AG04449 (cell line): ENCODE data around the gene GMDS.

ENCODE experiments used
- CTCF ChIA-PET: fragments of 350-600 bp; formaldehyde crosslinking; extraction: SDS; loops from one replicate; lab custom pipeline; 2021; ENCODE audit warnings: antibody characterized with exemption; lab: Yijun Ruan, JAX
- POLR2A ChIA-PET: fragments of 400-600, 350-600 bp; formaldehyde crosslinking; extraction: SDS; loops from one replicate; lab custom pipeline; 2020; ENCODE audit warnings: antibody characterized with exemption, inconsistent platforms; lab: Yijun Ruan, JAX
- DNase-seq: peaks from one replicate; pipeline ENCODE4 v3.0.0-alpha.2; 2010; ENCODE audit warnings: low read depth, low spot score
- H3K4me3 ChIP-seq: 2 replicates; pipeline ENCODE4 v1.5.1; 2011; ENCODE audit warnings: low read depth, mild to moderate bottlenecking, control low read depth, low read length
- TF ChIP-seq, protein P1 (sequence below): IDR thresholded peaks from one replicate; pipeline ENCODE4 v1.5.1; 2011; ENCODE audit warnings: mild to moderate bottlenecking, moderate library complexity, low read length, control low read depth, inconsistent platforms; ENCODE audit not compliant: insufficient read depth; ENCODE audit errors: missing control alignments

Gene GMDS

DNA sequence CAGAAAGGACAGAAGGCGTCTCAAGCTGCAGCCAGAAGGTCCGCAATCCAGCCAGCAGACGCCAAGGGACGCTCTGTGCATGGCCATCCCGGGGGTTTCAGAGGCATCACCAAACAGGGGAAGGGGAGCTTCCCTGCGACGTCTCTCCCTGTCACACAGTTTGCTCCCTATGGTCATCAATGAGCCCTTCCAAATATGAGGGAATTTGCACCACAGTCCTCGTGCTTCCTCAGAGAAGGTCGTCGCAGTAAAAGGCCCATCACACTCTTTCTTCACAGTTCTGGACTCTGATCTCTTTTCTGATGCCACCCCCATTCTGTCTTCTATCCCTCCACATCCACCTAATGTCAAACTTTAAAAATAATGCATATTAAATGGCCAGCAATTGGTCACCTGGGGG is 645.9 kb downstream of the GMDS start:
- TF ChIP-seq, protein P1, sequence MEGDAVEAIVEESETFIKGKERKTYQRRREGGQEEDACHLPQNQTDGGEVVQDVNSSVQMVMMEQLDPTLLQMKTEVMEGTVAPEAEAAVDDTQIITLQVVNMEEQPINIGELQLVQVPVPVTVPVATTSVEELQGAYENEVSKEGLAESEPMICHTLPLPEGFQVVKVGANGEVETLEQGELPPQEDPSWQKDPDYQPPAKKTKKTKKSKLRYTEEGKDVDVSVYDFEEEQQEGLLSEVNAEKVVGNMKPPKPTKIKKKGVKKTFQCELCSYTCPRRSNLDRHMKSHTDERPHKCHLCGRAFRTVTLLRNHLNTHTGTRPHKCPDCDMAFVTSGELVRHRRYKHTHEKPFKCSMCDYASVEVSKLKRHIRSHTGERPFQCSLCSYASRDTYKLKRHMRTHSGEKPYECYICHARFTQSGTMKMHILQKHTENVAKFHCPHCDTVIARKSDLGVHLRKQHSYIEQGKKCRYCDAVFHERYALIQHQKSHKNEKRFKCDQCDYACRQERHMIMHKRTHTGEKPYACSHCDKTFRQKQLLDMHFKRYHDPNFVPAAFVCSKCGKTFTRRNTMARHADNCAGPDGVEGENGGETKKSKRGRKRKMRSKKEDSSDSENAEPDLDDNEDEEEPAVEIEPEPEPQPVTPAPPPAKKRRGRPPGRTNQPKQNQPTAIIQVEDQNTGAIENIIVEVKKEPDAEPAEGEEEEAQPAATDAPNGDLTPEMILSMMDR: no peak
- ChIA-PET POLR2A (no interaction called here), CTCF (interaction anchor here (0.7 to 9.1 kb wide), 9 partner anchors 27 to 1150 kb away, joined by 3 to 140 read pairs (median 8); partner anchors contain the start of gene MYLK4)
- H3K4me3 ChIP-seq: no peak overlapping the region
- no peak for DNase-seq

DNA sequence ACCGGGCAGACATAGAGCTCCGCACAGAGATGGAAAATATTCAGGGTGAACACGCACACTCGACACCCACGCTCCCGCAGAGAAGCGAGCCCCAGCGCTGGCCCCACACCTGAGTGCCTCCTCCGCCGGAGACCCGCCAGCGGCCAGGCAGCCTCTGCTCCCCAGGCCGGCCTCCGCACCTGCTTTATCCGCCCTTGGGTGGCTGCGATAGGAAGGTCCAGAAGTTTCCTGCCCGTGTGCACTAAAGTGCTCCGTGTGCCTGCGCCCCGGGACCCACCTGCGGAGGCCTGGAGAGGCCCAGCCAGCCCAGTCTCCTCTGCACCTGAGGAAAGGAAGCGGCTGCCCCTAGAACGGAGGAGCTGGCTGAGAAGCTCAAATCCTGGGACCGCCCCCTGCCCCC is 646.5 kb downstream of the GMDS start:
- no peak overlapping the region for H3K4me3 ChIP-seq
- DNase-seq: no peak
- ChIA-PET CTCF (interaction anchor here (0.7 to 9.1 kb wide), 14 partner anchors 9 to 1167 kb away, joined by 3 to 140 read pairs (median 19); partner anchors contain the start of gene MYLK4), POLR2A (no interaction called here)
- TF ChIP-seq, protein P1: no peak

DNA sequence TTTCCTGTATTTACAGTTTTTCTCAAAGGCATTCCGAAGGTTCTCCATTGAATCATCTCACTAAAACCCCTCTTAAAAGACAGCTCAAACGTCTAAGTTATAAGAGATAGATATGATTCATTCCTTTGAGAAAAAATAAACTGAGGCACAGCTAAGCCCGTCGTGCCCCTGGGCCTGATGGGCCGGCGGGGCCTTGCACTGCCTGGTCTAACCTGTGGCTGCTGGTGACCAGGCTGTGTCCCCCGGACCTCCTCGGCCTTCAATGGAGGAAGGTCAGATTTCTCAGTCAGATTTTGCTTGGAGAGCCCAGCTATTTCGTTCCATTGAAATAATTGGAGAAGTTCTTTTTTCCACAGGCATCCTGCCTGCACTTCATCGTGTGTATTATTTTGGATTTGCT is 647.0 kb downstream of the GMDS start:
- ChIA-PET POLR2A (no interaction called here), CTCF (interaction anchor here (0.9 to 9.1 kb wide), 14 partner anchors 9 to 1167 kb away, joined by 3 to 140 read pairs (median 31); partner anchors contain the start of gene MYLK4)
- TF ChIP-seq, protein P1: no peak
- DNase-seq: no peak
- H3K4me3 ChIP-seq: no peak overlapping the region

DNA sequence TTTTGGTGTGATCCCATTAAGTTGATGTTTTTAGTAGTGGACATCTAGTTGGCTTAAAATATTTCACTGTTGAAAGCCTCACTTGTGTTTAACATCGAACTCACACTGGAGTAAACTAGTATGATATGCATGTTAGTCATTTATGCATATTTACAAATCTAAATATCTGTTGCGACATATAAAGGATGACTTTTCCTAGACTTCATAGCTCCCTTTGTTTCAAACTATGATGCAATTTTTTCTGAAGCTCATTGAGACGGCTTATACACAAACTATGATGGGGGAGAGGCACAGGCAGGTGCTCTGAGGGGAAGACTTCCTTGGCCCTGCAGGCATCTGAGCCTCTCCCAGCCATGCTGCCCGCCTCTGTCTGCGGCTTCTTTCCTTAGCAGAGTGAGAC is 647.5 kb downstream of the GMDS start:
- no peak for DNase-seq
- TF ChIP-seq, protein P1: no peak
- ChIA-PET CTCF (interaction anchor here (0.6 to 9.1 kb wide), 20 partner anchors 9 to 1355 kb away, joined by 3 to 140 read pairs (median 8); partner anchors contain the start of gene MYLK4), POLR2A (interaction anchor here (0.7 kb wide), 1 partner anchor 754 kb away, joined by 3 read pairs; no protein-coding TSS in a partner anchor)
- no peak overlapping the region for H3K4me3 ChIP-seq

DNA sequence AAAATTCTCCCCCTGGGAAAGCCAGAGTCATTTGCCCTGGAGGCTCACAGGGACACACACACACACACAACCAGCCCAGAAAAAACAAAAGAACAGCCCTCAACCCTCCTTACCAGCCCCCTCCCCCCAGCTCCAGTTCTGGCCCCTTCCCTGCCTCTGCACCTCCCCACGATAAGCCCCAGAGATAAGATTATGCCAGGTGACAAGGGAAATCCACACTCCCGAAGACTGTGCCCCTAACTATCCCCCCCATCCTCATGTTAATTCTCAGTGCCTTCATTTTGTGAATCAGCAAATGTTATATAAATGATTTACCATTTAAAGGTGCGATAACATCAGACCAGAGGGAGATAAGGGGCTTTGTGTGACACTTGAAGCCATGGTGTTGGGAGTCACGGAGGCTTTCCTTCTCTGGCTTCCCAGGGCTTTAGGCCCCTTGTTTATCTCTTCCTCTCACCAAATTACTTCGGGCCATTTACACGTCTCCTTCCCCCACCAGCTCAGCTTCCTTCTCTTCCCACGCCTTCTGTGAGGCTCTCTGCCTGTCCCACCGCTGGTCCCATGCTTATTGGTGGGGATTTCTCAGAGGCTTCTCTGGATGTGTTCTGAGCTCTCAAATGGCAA is 648.2 kb downstream of the GMDS start:
- POLR2A ChIA-PET: interaction anchor here (0.7 kb wide), 1 partner anchor 755 kb away, joined by 3 read pairs; no protein-coding TSS in a partner anchor
- TF ChIP-seq, protein P1: no peak
- CTCF ChIA-PET: interaction anchor here (0.6 to 9.1 kb wide), 58 partner anchors 10 to 1355 kb away, joined by 3 to 140 read pairs (median 5); partner anchors contain the start of gene MYLK4
- DNase-seq: no peak
- H3K4me3 ChIP-seq: no peak overlapping the region
